ENCODE data around the gene ATP9A.

- no peak for TF ChIP-seq ZBTB11 (CRISPR knock-in tag; IDR thresholded peaks at IDR 0.05)
- TF ChIP-seq ELK1 (IDR thresholded peaks at IDR 0.05; ENCODE audit: low read depth, low read length) = no peak
- TF ChIP-seq CTCF (IDR thresholded peaks at IDR 0.05 in 2 of 3, conservative IDR thresholded peaks at IDR 0.05 in 1 of 3; ENCODE audit: control insufficient read depth in 2 of 3, extremely low read depth in 1 of 3, insufficient read depth in 1 of 3, low read depth in 3 of 3, low read length in 3 of 3) = no peak
- TF ChIP-seq ZBTB40 (IDR thresholded peaks at IDR 0.05; ENCODE audit: borderline replicate concordance) = no peak
- no peak for TF ChIP-seq RFX5 (IDR thresholded peaks at IDR 0.05; ENCODE audit: low read depth, low read length)
- no peak for TF ChIP-seq NFYB (IDR thresholded peaks at IDR 0.05; ENCODE audit: insufficient read depth, low read depth, low read length)
- no peak for TF ChIP-seq EZH2 (IDR thresholded peaks at IDR 0.05; ENCODE audit: borderline replicate concordance, control insufficient read depth, low read depth, low read length)
Measured at GRCh38 chr20:51758978-51759544, 9.1 kb downstream of the ATP9A start.

Data from GM12878 (cell line).